H9 (cell line): Measurements from ENCODE around the gene CHIT1. TPM values are rescaled to one million over a fixed set of nuclear protein-coding genes. Genes with fewer than 3 reads are reported as not detected.

Experiments
- DNase-seq: peaks from one replicate; pipeline ENCODE4 v3.0.0-alpha.2; 2017
- H2AFZ ChIP-seq: one replicate; pipeline ENCODE4 v1.6.1; 2013; ENCODE audit warnings: mild to moderate bottlenecking, low read length, control low read depth, moderate library complexity
- H2AK5ac ChIP-seq: 2 replicates; pipeline ENCODE4 v1.6.1; 2013; ENCODE audit warnings: low read length, control low read depth, mixed read lengths; ENCODE audit not compliant: insufficient read length
- H2BK120ac ChIP-seq: one replicate; pipeline ENCODE4 v1.6.1; 2013; ENCODE audit warnings: low read depth, mild to moderate bottlenecking, low read length, control low read depth, inconsistent platforms; ENCODE audit not compliant: poor library complexity, severe bottlenecking
- H2BK12ac ChIP-seq: 2 replicates; pipeline ENCODE4 v1.6.1; 2013; ENCODE audit warnings: low read length, control low read depth, mixed read lengths, low read depth; ENCODE audit not compliant: insufficient read length
- H2BK15ac ChIP-seq: 2 replicates; pipeline ENCODE4 v1.6.1; 2013; ENCODE audit warnings: low read depth, low read length, control low read depth
- H2BK20ac ChIP-seq: one replicate; pipeline ENCODE4 v1.6.1; 2013; ENCODE audit warnings: low read depth, mild to moderate bottlenecking, low read length, control low read depth, inconsistent platforms; ENCODE audit not compliant: poor library complexity, severe bottlenecking
- H2BK5ac ChIP-seq: 2 replicates; pipeline ENCODE4 v1.6.1; 2013; ENCODE audit warnings: low read length, control low read depth, mixed read lengths; ENCODE audit not compliant: insufficient read length
- H3K14ac ChIP-seq: 2 replicates; pipeline ENCODE4 v1.6.1; 2013; ENCODE audit warnings: low read length, control low read depth; ENCODE audit not compliant: insufficient read depth
- H3K18ac ChIP-seq: 2 replicates; pipeline ENCODE4 v1.6.1; 2013; ENCODE audit warnings: low read depth, mild to moderate bottlenecking, mixed read lengths, low read length, control low read depth; ENCODE audit not compliant: insufficient read length
- H3K23ac ChIP-seq: 2 replicates; pipeline ENCODE4 v1.6.1; 2013; ENCODE audit warnings: low read length, control low read depth, mixed read lengths, low read depth; ENCODE audit not compliant: insufficient read length
- H3K23me2 ChIP-seq: 2 replicates; pipeline ENCODE4 v1.6.1; 2013; ENCODE audit warnings: low read depth, mild to moderate bottlenecking, mixed read lengths, low read length, control low read depth; ENCODE audit not compliant: insufficient read length, poor library complexity, severe bottlenecking
- H3K27ac ChIP-seq: 2 replicates; pipeline ENCODE4 v1.5.1; 2013; ENCODE audit warnings: low read length, control low read depth, mixed read lengths, low read depth; ENCODE audit not compliant: insufficient read length
- H3K27me3 ChIP-seq: 2 replicates; pipeline ENCODE4 v1.6.1; 2013; ENCODE audit warnings: low read length, control low read depth, inconsistent platforms; ENCODE audit not compliant: insufficient read depth
- H3K4ac ChIP-seq: 2 replicates; pipeline ENCODE4 v1.6.1; 2013; ENCODE audit warnings: low read depth, mild to moderate bottlenecking, control low read depth, inconsistent platforms, low read length, moderate library complexity
- H3K4me1 ChIP-seq: 2 replicates; pipeline ENCODE4 v1.6.1; 2013; ENCODE audit warnings: low read length, control low read depth, inconsistent platforms; ENCODE audit not compliant: insufficient read depth
- H3K4me2 ChIP-seq: 2 replicates; pipeline ENCODE4 v1.6.1; 2013; ENCODE audit warnings: low read length, control low read depth, mixed read lengths; ENCODE audit not compliant: insufficient read length, insufficient read depth
- H3K56ac ChIP-seq: 2 replicates; pipeline ENCODE4 v1.6.1; 2013; ENCODE audit warnings: low read depth, mild to moderate bottlenecking, mixed read lengths, low read length, control low read depth; ENCODE audit not compliant: insufficient read length
- H3K79me1 ChIP-seq: 2 replicates; pipeline ENCODE4 v1.6.1; 2013; ENCODE audit warnings: low read depth, mild to moderate bottlenecking, moderate library complexity, low read length, control low read depth, inconsistent platforms; ENCODE audit not compliant: insufficient read depth, poor library complexity, severe bottlenecking
- H3K79me2 ChIP-seq: 2 replicates; pipeline ENCODE4 v1.6.1; 2013; ENCODE audit warnings: low read length, control low read depth, inconsistent platforms; ENCODE audit not compliant: insufficient read depth
- H3K9ac ChIP-seq: 2 replicates; pipeline ENCODE4 v1.6.1; 2013; ENCODE audit warnings: low read length, control low read depth, mixed read lengths; ENCODE audit not compliant: insufficient read length; ENCODE audit errors: extremely low read depth
- H3K9me3 ChIP-seq: one replicate; pipeline ENCODE4 v1.6.1; 2013; ENCODE audit warnings: low read depth, low read length, inconsistent platforms; ENCODE audit not compliant: control insufficient read depth
- H3T11ph ChIP-seq: one replicate; pipeline ENCODE4 v1.6.1; 2013; ENCODE audit warnings: mild to moderate bottlenecking, low read length, control low read depth, inconsistent platforms
- H4K20me1 ChIP-seq: one replicate; pipeline ENCODE4 v1.6.1; 2013; ENCODE audit not compliant: control insufficient read depth, insufficient read length, insufficient read depth
- H4K5ac ChIP-seq: 2 replicates; pipeline ENCODE4 v1.6.1; 2013; ENCODE audit warnings: low read depth, mild to moderate bottlenecking, mixed read lengths, low read length, control low read depth; ENCODE audit not compliant: insufficient read length
- H4K8ac ChIP-seq: replicated peaks from 2 replicates; pipeline ENCODE4 v1.6.1; 2013; ENCODE audit warnings: low read length, control low read depth, mixed read lengths, low read depth; ENCODE audit not compliant: insufficient read length
- H4K91ac ChIP-seq: 2 replicates; pipeline ENCODE4 v1.6.1; 2013; ENCODE audit warnings: low read depth, mild to moderate bottlenecking, moderate library complexity, mixed read lengths, low read length, control low read depth; ENCODE audit not compliant: insufficient read length
- H3K27ac Mint-ChIP-seq, 3 experiments: 2 replicates in 2 of 3; 3 replicates in 1 of 3; pipeline ENCODE4 v1.8.0; 2020 to 2021; ENCODE audit warnings: mixed read lengths in 3 of 3, mild to moderate bottlenecking in 1 of 3, moderate library complexity in 1 of 3
- H3K27me3 Mint-ChIP-seq: 2 replicates; pipeline ENCODE4 v1.8.0; 2021; ENCODE audit warnings: low read depth, mild to moderate bottlenecking, moderate library complexity, mixed read lengths
- H3K36me3 Mint-ChIP-seq, 3 experiments: 2 replicates in 2 of 3; 3 replicates in 1 of 3; pipeline ENCODE4 v1.8.0; 2020 to 2021; ENCODE audit warnings: low read depth in 3 of 3, mixed read lengths in 3 of 3; ENCODE audit not compliant: insufficient read depth in 1 of 3
- H3K4me1 Mint-ChIP-seq, 2 experiments: 2 replicates each; pipeline ENCODE4 v1.8.0; 2020; ENCODE audit warnings: mixed read lengths in 2 of 2
- H3K4me3 Mint-ChIP-seq, 2 experiments: 2 replicates in 1 of 2; 3 replicates in 1 of 2; pipeline ENCODE4 v1.8.0; 2020 to 2021; ENCODE audit warnings: mild to moderate bottlenecking in 2 of 2, mixed read lengths in 2 of 2, moderate library complexity in 1 of 2
- H3K9me3 Mint-ChIP-seq, 2 experiments: 2 replicates in 1 of 2; 3 replicates in 1 of 2; pipeline ENCODE4 v1.8.0; 2020; ENCODE audit warnings: mild to moderate bottlenecking in 2 of 2, mixed read lengths in 2 of 2, moderate library complexity in 1 of 2
- CTCF ChIP-seq: fragments of 200-600 bp; sonication (generic); conservative IDR thresholded peaks from 3 replicates; pipeline ENCODE4 v1.8.0; 2021; ENCODE audit warnings: antibody characterized with exemption, mild to moderate bottlenecking
- WGBS: extraction: QIAGEN DNeasy Blood & Tissue Kit; methylation state at CpG from one replicate; pipeline ENCODE4 v1.1.7; 2013; ENCODE audit warnings: missing lambda C conversion rate, low lambda C conversion rate, mixed read lengths; ENCODE audit not compliant: insufficient read length; ENCODE audit errors: extremely low coverage; 5-methylcytosine and 5-hydroxymethylcytosine counted together
- total RNA-seq: library from RNA; stranded (reverse); gene quantifications from 2 replicates; pipeline ENCODE4 v1.2.1, GENCODE V29; 2021

CHIT1 gene
- total RNA-seq, 1 experiment from 2014 or later = not detected

DNA sequence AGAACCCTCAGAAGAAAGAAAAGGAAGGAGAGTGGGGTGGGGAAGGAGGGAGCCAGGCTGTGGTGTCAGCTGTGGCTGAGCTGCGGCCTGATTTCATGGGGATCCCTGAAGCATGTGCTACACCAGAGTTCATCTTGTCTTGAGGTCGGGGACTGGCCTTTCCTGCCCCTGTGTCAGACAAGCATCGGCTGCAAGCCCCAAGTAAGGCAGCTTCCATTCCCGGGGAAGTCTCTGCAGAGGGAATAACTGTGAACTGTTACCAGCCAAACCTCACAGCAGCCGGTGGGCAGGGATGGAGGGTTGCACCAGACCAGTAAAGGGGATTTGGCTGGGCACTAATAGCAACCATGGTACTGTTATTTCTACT is 40.2 kb upstream of the CHIT1 start:
- DNase-seq = no peak
- Histone ChIP-seq H2BK15ac (no peak overlapping the region), H3K27me3 (peaks cover 2% of the 10 kb centered on the region; the same call in 1 of the 2 replicates), H3K27ac (no peak overlapping the region), H3K23me2 (peaks cover 10% of the 10 kb centered on the region), H2BK120ac (no peak overlapping the region), H4K5ac (no peak overlapping the region), H3K79me1 (no peaks in the 10 kb centered on the region), H2AK5ac (no peak overlapping the region), H4K91ac (no peak overlapping the region), H3K4me2 (no peak overlapping the region), H2AFZ (no peak overlapping the region), H3K18ac (no peak overlapping the region), H2BK12ac (no peak overlapping the region), H3K4me1 (no peaks in the 10 kb centered on the region), H4K8ac (no peak overlapping the region), H3K56ac (no peak overlapping the region), H3K4ac (no peak overlapping the region), H3K9ac (no peak overlapping the region), H2BK5ac (no peak overlapping the region), H3K79me2 (no peaks in the 10 kb centered on the region), H3K9me3 (no peaks in the 10 kb centered on the region), H3K14ac (no peak overlapping the region), H3T11ph (no peak overlapping the region), H3K23ac (no peak overlapping the region), H2BK20ac (no peak overlapping the region), H4K20me1 (no peaks in the 10 kb centered on the region)
- Mint-ChIP-seq H3K9me3 (no peaks in the 10 kb centered on the region; a peak in 1 of 5 replicates), H3K4me3 (no peak overlapping the region), H3K4me1 (peaks cover 13 to 34% of the 10 kb centered on the region in 2 experiments), H3K36me3 (no peaks in the 10 kb centered on the region), H3K27me3 (peaks cover 35% of the 10 kb centered on the region), H3K27ac (no peak overlapping the region)
- TF ChIP-seq CTCF = no peak
- WGBS = no CpG with 5 or more reads among the region's 5 CpGs
